GM18502 (cell line): ENCODE data around the gene SPRR1A.

Experiments
- ATAC-seq: cut with Tn5 transposase; IDR thresholded peaks from one replicate; pipeline ENCODE4 v1.9.1; 2021; ENCODE audit warnings: mild to moderate bottlenecking; ENCODE audit not compliant: unreplicated experiment, poor library complexity

Gene SPRR1A

GRCh38 chr1:153024413-153024812 is 40.5 kb downstream of the SPRR1A start:
- no peak for ATAC-seq

- ATAC-seq = no peak
Measured at GRCh38 chr1:153025797-153026196, 41.9 kb downstream of the SPRR1A start.

DNA sequence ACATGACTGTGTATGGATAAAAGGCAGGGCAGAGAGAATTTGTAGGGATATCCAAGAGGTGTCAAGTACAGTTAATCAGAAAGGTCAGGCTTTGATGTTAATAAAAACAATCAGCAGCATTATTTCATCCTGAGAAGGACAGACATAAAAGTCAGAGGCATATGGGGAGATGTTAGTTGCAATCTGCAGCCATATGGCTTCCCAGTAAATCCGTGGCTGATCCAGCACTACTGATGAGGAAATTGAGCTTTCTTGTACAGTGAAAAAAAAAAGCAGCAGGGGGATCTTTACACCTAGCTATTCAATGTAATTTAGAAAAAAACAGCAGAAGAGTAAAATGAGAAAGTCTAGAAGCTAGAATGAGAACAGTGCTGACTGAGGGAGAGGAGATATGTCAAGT is 44.9 kb downstream of the SPRR1A start:
- no peak for ATAC-seq

DNA sequence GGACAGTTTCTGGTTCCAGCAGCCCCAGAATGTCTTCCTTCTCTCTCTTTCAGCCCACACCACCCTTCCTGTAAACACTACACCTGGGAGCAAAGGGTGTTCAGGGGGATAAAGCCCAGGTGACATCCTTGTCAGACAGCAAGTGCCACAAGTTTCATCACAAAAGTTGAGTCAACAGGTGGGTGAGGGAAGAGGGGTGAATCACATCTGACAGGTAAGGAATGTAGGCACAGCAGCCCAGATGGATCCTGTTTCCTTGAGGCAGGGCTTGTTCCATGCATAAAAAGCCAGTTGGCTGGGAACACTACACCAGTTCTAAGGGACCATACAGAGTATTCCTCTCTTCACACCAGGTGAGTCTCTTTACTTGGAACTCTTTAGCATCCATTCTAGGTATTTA is 47.0 kb downstream of the SPRR1A start, which contains the start of gene SPRR1B:
SPRR1B (plus strand) TSS at position 309 of the 400 bp plus-strand sequence. CDS start 1,143 bp downstream, outside the sequence.
- no peak for ATAC-seq

DNA sequence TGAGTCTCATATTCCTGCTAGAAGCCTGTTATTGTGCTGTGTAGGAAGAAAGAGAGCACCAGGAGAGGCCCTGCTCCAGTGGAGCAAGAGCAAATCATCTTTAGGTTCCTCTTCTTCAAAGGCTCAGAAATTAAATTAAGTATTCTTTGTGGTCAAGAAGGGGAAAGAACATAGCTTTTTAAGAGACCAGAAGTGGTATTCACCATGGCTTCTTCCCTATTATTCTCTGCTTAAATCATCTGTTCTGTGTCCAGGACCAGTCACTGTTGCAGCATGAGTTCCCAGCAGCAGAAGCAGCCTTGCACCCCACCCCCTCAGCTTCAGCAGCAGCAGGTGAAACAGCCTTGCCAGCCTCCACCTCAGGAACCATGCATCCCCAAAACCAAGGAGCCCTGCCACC is 48.2 kb downstream of the SPRR1A start:
- no peak for ATAC-seq

- ATAC-seq = no peak
Measured at GRCh38 chr1:153032677-153033308, 48.9 kb downstream of the SPRR1A start.

- ATAC-seq = no peak
Measured at GRCh38 chr1:153035211-153035610, 51.3 kb downstream of the SPRR1A start.
